Stimulated activated CD4-positive, alpha-beta T cell treated with anti-CD3 and anti-CD28 coated beads, Interleukin-4, amount 100 ng/mL, for 24 hours (primary cell): ENCODE results near the gene MIS12.

ENCODE experiments used
- DNase-seq: peaks from one replicate; pipeline ENCODE4 v3.0.0-alpha.2; 2020

The MIS12 gene, protein sequence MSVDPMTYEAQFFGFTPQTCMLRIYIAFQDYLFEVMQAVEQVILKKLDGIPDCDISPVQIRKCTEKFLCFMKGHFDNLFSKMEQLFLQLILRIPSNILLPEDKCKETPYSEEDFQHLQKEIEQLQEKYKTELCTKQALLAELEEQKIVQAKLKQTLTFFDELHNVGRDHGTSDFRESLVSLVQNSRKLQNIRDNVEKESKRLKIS

GRCh38 chr17:5486206-5487124 lies at the start of gene MIS12:
Gene MIS12 (plus strand): TSS chr17:5486566. CDS start chr17:5488863, 2,297 bp downstream.
- peak; percentile 99 for DNase-seq

GRCh38 chr17:5437721-5438317 lies 48.5 kb upstream of the MIS12 start:
- no peak for DNase-seq

- peak; percentile 91 for DNase-seq
Measured at GRCh38 chr17:5438716-5439445, 47.5 kb upstream of the MIS12 start, which contains the start of gene C1QBP. Gene C1QBP (minus strand): TSS chr17:5439155. CDS start chr17:5439073, 82 bp downstream.

DNA sequence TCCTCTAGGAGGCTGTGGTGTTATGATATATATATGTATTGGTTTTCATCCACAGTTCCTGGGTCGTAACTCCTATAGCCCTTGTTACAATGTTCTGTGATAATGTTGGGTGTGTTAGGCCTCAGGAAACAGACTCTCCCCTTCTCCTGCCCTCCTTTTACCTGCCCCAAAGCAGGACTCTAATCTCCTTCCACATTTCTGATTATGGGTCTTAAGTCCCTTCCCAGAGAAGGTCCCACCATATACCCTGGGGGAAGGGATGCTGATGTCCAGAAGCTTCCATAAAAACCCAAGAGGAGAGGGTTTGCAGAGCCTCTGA lies 47.0 kb upstream of the MIS12 start:
- DNase-seq, result no peak

- DNase-seq, result no peak
Measured at GRCh38 chr17:5443728-5444127, 42.6 kb upstream of the MIS12 start.

DNA sequence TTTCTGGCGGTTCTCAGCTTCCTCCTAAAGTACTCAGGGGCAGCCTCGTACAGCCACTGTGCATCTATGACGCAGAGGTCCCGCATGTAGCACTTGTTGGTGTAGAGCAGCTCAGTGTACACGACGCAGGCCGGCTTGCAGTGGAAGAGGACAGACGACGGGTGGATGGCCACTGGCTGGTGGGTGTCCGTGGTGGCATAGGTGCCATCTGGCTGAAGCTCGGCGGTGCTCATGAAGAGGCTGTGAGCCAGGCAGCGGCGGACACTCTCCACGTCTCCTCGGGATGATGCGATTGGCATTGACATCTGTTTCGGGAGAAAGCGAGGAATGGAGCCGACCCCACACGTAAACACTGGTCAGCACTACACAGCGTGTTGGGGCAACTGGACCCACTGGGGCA lies 42.2 kb upstream of the MIS12 start:
- no peak for DNase-seq

DNA sequence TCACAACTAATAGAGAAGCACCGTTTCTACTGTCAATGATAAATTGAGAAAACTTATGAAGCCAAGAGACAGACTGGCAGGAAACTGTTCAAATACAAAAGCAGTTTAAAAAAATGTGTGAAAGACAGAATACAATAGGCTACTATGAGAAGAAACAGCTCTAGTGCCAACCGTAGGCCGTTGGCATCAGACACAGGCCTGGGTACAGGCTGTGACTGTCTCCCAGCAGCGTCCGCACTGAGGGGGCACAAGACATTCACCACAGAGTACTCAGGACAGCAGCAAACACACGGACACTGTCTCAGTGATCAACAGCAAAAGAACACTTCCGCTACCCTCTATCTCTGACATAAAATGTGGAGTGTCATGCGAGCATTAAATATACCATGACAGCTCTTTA lies 39.6 kb upstream of the MIS12 start:
- DNase-seq, result no peak

- DNase-seq, result no peak
Measured at GRCh38 chr17:5464717-5465507, 21.5 kb upstream of the MIS12 start.

DNA sequence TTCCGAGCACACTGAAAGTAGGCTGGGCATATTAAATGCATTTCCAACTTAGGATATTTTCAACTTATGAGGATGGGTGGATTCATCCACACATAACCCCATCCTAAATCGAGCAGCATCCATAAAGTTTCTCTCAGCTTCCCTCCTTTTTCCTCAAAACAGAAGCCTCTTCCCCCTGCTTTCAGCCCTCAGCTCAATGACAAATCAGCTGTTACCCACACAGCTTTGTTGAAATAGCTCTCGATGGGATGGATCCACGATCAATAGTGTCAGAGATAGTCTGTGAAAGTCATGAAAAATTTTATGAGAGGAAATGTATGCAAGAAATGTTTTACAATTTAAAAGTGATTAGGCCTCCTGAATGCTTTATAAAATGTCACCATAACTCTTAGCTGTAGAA lies 20.1 kb upstream of the MIS12 start:
- no peak for DNase-seq

GRCh38 chr17:5467416-5467815 lies 18.9 kb upstream of the MIS12 start:
- no peak for DNase-seq

GRCh38 chr17:5468075-5468473 lies 18.3 kb upstream of the MIS12 start:
- DNase-seq, result peak; percentile 30

- no peak for DNase-seq
Measured at GRCh38 chr17:5472511-5472910, 13.9 kb upstream of the MIS12 start.

DNA sequence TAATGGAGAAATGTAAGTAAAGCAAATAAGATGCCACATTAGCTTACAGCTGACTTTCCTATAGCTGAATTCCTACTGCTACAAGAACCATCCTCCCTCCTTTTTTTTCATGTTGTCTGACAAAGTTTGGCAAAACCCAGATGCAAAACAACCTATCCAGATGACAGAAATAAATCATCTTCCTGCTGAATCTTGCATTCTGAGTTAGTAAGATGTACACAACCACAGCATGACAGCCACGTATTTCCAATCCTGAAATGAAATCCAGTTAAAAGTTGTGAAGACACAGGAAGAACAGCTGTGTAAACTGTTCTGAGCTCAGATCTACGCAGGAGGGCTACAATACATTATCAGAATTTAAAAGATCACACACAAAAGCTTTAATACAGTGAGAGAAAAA lies 12.5 kb upstream of the MIS12 start:
- no peak for DNase-seq

DNA sequence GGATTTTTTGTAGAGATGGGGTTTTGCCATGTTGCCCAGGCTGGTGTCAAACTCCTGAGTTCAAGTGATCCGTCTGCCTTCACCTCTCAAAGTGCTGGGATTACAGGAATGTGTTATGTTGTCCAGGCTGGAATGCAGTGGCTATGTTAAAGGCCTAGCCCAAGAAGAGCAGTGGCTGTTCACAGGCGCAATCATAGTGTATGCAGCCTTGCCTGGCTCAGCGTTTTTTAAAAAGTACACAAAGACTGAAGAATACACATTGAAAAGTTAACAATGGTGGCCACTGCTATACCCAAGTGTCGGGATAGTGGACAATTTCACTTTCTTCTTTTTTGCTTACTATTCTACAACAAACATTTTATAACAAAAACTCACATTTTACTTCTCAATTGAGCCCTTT lies 7.4 kb upstream of the MIS12 start:
- no peak for DNase-seq

DNA sequence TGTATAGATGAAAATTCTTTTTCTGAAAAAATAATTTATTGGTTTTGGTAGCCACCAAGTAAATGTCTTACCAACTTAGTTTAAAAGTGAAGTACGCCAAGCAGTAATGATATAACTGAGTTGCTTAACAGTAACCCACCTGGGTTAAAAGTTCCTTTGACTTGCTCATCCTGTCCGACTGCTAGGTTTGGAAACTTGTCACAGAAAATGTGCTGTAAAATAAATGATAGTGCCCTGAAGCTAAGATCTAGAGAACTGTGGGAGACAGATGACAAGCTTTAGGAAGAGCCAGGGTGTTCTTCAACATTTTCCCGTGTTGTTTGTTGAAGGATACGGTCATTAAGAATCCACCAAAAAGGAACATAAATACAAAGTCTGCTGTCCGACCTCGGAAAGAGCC lies 5.4 kb upstream of the MIS12 start:
- no peak for DNase-seq

DNA sequence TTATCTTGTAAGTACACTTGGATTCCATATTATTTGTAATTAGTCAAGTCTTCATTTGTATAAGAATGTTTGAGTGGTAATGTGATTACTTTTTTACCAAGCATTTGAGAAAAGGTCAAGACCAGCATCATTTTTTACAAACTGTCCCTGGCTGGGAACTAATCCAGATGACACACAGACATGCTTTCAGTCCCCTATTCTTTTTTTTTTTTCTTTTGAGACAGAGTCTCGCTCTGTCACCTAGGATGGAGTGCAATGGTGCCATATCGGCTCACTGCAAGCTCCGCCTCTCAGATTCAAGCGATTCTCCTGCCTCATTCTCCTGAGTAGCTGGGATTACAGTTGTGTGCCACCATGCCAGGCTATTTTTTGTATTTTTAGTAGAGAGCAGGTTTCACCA lies 4.9 kb upstream of the MIS12 start:
- no peak for DNase-seq

DNA sequence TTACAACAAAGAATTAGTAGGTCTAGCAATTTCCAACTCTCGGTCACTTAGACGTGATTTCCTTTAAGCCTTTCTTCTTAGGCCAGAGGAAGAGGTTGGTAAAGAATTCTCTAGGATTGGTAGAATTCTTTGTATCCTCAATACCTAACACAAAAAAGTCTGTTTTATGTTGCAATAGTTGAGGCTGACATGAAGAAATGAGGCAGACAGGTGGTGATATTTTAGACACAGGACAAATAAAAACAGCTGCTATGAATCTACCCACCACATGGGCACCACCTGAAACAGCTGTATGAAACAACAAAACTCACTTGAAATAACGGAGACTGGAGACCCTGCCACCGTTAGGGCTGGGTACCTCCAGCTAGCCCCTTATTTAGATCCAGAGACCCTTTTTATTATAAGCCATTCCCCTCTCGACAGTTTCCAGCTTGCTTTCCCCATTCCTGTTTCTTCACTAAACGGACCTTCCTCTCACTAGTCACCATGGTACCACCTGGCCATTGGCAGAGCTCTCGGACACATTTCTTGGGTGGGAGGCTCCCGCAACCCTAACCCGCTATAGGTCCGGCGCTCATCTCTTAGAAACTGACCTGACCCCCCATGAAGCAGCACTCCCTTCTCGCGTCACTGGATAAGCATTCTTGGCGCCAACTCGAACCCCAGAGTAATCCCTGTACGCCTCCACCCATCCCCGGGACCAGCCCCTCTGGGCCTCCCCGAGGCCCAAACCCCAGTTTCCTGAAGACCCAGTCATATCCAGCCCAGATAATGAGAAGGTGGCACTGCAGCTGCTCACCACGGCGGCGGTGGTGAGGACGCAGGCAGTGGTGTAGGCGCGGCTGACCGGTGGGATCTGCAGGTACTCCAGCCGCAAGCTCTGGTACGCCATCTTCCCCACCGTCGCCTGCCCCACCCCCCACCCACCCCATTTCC lies 828 bp upstream of the MIS12 start, which contains the start of gene DERL2:
Gene DERL2 (minus strand): TSS at position 909 of the 936 bp plus-strand sequence. CDS start 17 bp downstream, at position 892.
- no peak for DNase-seq

DNA sequence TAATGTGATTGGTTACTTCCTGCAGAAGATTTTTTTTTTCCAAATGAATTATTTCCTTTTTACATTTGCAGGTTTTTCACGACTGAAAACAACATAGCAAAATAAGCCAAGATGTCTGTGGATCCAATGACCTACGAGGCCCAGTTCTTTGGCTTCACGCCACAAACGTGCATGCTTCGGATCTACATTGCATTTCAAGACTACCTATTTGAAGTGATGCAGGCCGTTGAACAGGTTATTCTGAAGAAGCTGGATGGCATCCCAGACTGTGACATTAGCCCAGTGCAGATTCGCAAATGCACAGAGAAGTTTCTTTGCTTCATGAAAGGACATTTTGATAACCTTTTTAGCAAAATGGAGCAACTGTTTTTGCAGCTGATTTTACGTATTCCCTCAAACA lies 2.4 kb downstream of the MIS12 start:
- DNase-seq, result no peak

- no peak for DNase-seq
Measured at GRCh38 chr17:5492970-5493369, 6.6 kb downstream of the MIS12 start.

GRCh38 chr17:5499476-5500231 lies 13.3 kb downstream of the MIS12 start:
- peak; percentile 15 for DNase-seq

GRCh38 chr17:5500247-5500588 lies 13.9 kb downstream of the MIS12 start:
- no peak for DNase-seq
